Measurements from ENCODE around the gene PEX11A. TPM values are rescaled to one million over a fixed set of nuclear protein-coding genes. Genes with fewer than 3 reads are reported as not detected.

PEX11A gene, protein sequence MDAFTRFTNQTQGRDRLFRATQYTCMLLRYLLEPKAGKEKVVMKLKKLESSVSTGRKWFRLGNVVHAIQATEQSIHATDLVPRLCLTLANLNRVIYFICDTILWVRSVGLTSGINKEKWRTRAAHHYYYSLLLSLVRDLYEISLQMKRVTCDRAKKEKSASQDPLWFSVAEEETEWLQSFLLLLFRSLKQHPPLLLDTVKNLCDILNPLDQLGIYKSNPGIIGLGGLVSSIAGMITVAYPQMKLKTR
- 1 to 10 TPM; 2.7 to 4.0 TPM for total RNA-seq
- polyA plus RNA-seq (2013, experiment 1 of 2): 5.1 TPM
- polyA plus RNA-seq (2013, experiment 2 of 2): 4.6 TPM
- long read RNA-seq, experiment 1: 0 reads
- long read RNA-seq, experiment 2, partial matches to known transcripts: 0 of 2 reads
- long read RNA-seq, experiment 2, other reads (novel, unspliced or antisense): 0 of 2 reads
- long read RNA-seq, experiment 3, transcript PEX11A-201 (3 exons, 2,740 nt): major isoform, 12 of 15 reads
- long read RNA-seq, experiment 3, partial matches to known transcripts: 0 of 15 reads
- long read RNA-seq, experiment 3, other reads (novel, unspliced or antisense): 1 of 15 reads
- long read RNA-seq, experiment 4, transcript PEX11A-201 (3 exons, 2,740 nt): major isoform, 6 of 10 reads
- long read RNA-seq, experiment 4, partial matches to known transcripts: 0 of 10 reads
- long read RNA-seq, experiment 4, other reads (novel, unspliced or antisense): 2 of 10 reads

DNA sequence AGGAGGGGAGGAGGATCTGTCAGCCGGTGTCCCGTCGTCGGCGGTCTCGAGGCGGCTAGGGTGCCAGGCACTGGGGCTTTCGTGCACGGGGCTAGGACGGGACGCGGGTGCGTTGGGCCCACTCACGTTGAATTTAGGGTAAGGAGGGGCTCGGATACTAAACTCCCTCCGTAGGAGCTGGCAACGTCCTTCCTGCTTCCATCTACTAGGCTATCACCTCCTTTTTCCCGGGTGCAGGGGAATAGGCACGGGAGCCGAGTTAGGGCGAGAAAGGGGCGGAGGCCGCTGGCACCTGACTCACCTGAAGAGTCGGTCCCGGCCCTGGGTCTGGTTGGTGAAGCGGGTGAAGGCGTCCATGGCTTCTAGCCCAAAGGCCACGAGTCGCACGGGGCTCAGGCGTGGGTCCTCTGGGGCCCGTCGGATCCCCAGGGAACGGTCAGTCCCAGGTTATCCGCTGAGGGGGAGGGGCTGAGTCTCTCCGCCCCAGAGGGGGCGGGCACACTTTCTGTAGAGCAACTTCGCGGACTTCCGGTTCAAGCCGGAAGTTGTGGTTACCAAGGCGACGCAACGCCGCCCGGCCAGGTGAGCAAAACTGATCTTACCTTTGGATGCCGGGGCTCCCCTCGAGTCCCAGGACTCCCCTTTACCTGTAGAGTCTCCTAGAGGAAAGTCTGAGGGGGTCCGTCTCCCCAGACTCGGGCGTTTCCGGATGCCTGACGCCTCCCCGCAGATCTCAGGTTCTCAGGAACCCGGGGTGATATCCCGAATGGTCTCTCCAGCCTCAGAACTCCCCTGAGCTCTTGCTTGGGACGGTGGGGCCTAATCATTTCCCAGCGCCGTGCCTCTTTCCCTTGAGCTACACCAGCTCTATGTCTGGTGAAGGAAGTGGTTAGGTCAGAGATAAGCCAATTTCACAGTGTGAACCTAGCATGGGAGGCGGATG, at the start of gene PEX11A, which contains the start of gene WDR93:
Gene PEX11A (minus strand): TSS at position 479 of the 943 bp plus-strand sequence. CDS start 122 bp downstream, at position 357.
Gene WDR93 (plus strand): TSS at position 536 of the 943 bp plus-strand sequence. CDS start 10,936 bp downstream, outside the sequence.
- peak; percentile 95 for DNase-seq
- H3K4me3 Mint-ChIP-seq: peak within 1 kb of the TSS; percentile 78
- H3K4me1 Mint-ChIP-seq: peaks cover 2% of the 10 kb centered on the region
- Histone ChIP-seq H3K36me3 (ENCODE audit: control insufficient read depth, insufficient read depth, low read length) (no peaks in the 10 kb centered on the region), H3K4me3 (ENCODE audit: low read length) (peak within 1 kb of the TSS; percentile 92), H3K9me3 (ENCODE audit: control insufficient read depth, low read length) (no peaks in the 10 kb centered on the region), H3K4me1 (ENCODE audit: control insufficient read depth, insufficient read depth, low read length) (no peaks in the 10 kb centered on the region), H3K27ac (ENCODE audit: low read depth, low read length) (no peak within 1 kb of the TSS), H3K27me3 (ENCODE audit: control insufficient read depth, insufficient read depth, low read length, poor library complexity, severe bottlenecking) (peaks cover 52% of the 10 kb centered on the region), H3K9ac (ENCODE audit: extremely low read depth, low read length, poor library complexity, severe bottlenecking) (peak within 1 kb of the TSS; percentile 38)
- 9 to 22% methylated on average over 12 to 60 of the region's 60 CpGs for WGBS, 2 experiments (ENCODE audit: insufficient coverage in 1 of 2, insufficient read length in 1 of 2)
- H3K27ac Mint-ChIP-seq: peak within 1 kb of the TSS; percentile 76
- H3K9me3 Mint-ChIP-seq: no peaks in the 10 kb centered on the region
- peaks cover 59% of the 10 kb centered on the region for H3K27me3 Mint-ChIP-seq (ENCODE audit: insufficient read depth)
- TF ChIP-seq, protein P1, sequence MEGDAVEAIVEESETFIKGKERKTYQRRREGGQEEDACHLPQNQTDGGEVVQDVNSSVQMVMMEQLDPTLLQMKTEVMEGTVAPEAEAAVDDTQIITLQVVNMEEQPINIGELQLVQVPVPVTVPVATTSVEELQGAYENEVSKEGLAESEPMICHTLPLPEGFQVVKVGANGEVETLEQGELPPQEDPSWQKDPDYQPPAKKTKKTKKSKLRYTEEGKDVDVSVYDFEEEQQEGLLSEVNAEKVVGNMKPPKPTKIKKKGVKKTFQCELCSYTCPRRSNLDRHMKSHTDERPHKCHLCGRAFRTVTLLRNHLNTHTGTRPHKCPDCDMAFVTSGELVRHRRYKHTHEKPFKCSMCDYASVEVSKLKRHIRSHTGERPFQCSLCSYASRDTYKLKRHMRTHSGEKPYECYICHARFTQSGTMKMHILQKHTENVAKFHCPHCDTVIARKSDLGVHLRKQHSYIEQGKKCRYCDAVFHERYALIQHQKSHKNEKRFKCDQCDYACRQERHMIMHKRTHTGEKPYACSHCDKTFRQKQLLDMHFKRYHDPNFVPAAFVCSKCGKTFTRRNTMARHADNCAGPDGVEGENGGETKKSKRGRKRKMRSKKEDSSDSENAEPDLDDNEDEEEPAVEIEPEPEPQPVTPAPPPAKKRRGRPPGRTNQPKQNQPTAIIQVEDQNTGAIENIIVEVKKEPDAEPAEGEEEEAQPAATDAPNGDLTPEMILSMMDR (conservative IDR thresholded peaks at IDR 0.05): no peak
- no peaks in the 10 kb centered on the region for H3K36me3 Mint-ChIP-seq (ENCODE audit: low read depth)

DNA sequence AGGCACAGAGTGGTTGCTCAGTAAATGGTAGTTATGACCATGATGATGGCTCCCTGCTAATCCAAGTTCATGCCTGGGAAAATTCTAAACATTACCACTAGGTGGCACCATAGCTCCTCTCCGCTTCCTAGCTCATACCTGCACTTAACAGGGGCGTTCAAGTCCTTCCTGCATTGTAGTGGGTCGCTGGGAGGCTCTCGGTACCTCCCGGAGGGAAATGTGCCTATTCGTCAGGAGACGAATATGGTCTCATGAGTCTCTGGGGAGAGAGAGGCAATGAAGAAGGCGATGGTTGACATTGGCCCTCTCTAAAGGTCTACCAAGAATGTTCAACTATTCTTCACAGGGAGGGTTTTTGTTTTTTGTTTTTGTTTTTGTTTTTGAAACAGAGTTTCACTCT, 49.6 kb upstream of the PEX11A start:
- Histone ChIP-seq H3K4me3 (ENCODE audit: low read length) (no peak overlapping the region), H3K9me3 (ENCODE audit: control insufficient read depth, low read length) (no peaks in the 10 kb centered on the region), H3K36me3 (ENCODE audit: control insufficient read depth, insufficient read depth, low read length) (no peaks in the 10 kb centered on the region), H3K9ac (ENCODE audit: extremely low read depth, low read length, poor library complexity, severe bottlenecking) (no peak overlapping the region), H3K27ac (ENCODE audit: low read depth, low read length) (no peak overlapping the region), H3K27me3 (ENCODE audit: control insufficient read depth, insufficient read depth, low read length, poor library complexity, severe bottlenecking) (peaks cover 22% of the 10 kb centered on the region), H3K4me1 (ENCODE audit: control insufficient read depth, insufficient read depth, low read length) (no peaks in the 10 kb centered on the region)
- Mint-ChIP-seq H3K4me1 (peaks cover 2% of the 10 kb centered on the region), H3K9me3 (no peaks in the 10 kb centered on the region), H3K36me3 (ENCODE audit: low read depth) (no peaks in the 10 kb centered on the region), H3K27me3 (ENCODE audit: insufficient read depth) (peaks cover 56% of the 10 kb centered on the region), H3K4me3 (no peak overlapping the region), H3K27ac (no peak overlapping the region)
- DNase-seq: peak; percentile 90
- 3 to 10% methylated on average over 6 to 8 of the region's 8 CpGs for WGBS, 2 experiments (ENCODE audit: insufficient coverage in 1 of 2, insufficient read length in 1 of 2)
- TF ChIP-seq, protein P1 (conservative IDR thresholded peaks at IDR 0.05): peak; percentile 93

DNA sequence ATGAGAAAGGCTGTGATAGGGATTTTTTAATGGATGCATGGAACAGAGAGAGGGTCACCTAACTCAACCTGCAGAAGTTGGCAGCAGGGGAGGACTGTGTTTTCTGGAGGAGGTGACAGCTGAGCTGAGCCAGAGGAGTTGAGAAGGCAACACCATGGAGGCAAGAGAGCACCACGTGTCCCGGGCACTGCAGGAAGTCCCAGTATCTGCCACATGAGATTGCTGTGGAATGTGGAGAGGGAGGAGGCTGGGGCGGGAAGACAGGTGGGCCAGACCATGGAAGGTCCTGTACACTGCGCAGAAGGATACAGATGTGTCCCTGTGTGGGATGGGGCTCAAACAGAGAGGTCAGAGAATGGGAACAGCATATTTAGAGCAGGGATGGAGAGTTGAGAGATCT, 45.2 kb upstream of the PEX11A start:
- no peaks in the 10 kb centered on the region for H3K9me3 ChIP-seq (ENCODE audit: control insufficient read depth, low read length)
- H3K27ac ChIP-seq (ENCODE audit: low read depth, low read length): no peak overlapping the region
- peaks cover 2% of the 10 kb centered on the region for H3K4me1 Mint-ChIP-seq
- no peak for DNase-seq
- no peaks in the 10 kb centered on the region for H3K9me3 Mint-ChIP-seq
- TF ChIP-seq, protein P1 (conservative IDR thresholded peaks at IDR 0.05): no peak
- 85 to 94% methylated on average over 2 to 4 of the region's 4 CpGs for WGBS, 2 experiments (ENCODE audit: insufficient coverage in 1 of 2, insufficient read length in 1 of 2)
- no peaks in the 10 kb centered on the region for H3K4me1 ChIP-seq (ENCODE audit: control insufficient read depth, insufficient read depth, low read length)
- no peak overlapping the region for H3K4me3 Mint-ChIP-seq
- no peaks in the 10 kb centered on the region for H3K36me3 ChIP-seq (ENCODE audit: control insufficient read depth, insufficient read depth, low read length)
- H3K27me3 ChIP-seq (ENCODE audit: control insufficient read depth, insufficient read depth, low read length, poor library complexity, severe bottlenecking): peaks cover 34% of the 10 kb centered on the region
- H3K9ac ChIP-seq (ENCODE audit: extremely low read depth, low read length, poor library complexity, severe bottlenecking): no peak overlapping the region
- no peak overlapping the region for H3K27ac Mint-ChIP-seq
- H3K4me3 ChIP-seq (ENCODE audit: low read length): no peak overlapping the region
- no peaks in the 10 kb centered on the region for H3K36me3 Mint-ChIP-seq (ENCODE audit: low read depth)
- H3K27me3 Mint-ChIP-seq (ENCODE audit: insufficient read depth): peaks cover 69% of the 10 kb centered on the region

Data from endodermal cell (in vitro differentiated cells).